Caki2 (cell line): Measurements from ENCODE around the gene FAM168B. TPM values are rescaled to one million over a fixed set of nuclear protein-coding genes. Genes with fewer than 3 reads are reported as not detected.

Experiments
- DNase-seq: peaks from one replicate; pipeline ENCODE4 v3.0.0-alpha.2; 2015; ENCODE audit warnings: low read depth
- in situ Hi-C: cut with HindIII; loops from 2 replicates; pipeline ENCODE4 v1.10.0; 2016; ENCODE audit warnings: low sequenced_read_pairs, low pct_unique_long_range_greater_than_20kb, mixed read lengths
- total RNA-seq: library from RNA; depleted of rRNA; stranded (reverse); fragments of >200 nt; shearing (Covaris generic); gene quantifications from 2 replicates; pipeline ENCODE4 v1.2.3, GENCODE V29; 2014; ENCODE audit warnings: low replicate concordance

FAM168B gene
- total RNA-seq, 1 experiment from 2014 or later: 108 TPM

DNA sequence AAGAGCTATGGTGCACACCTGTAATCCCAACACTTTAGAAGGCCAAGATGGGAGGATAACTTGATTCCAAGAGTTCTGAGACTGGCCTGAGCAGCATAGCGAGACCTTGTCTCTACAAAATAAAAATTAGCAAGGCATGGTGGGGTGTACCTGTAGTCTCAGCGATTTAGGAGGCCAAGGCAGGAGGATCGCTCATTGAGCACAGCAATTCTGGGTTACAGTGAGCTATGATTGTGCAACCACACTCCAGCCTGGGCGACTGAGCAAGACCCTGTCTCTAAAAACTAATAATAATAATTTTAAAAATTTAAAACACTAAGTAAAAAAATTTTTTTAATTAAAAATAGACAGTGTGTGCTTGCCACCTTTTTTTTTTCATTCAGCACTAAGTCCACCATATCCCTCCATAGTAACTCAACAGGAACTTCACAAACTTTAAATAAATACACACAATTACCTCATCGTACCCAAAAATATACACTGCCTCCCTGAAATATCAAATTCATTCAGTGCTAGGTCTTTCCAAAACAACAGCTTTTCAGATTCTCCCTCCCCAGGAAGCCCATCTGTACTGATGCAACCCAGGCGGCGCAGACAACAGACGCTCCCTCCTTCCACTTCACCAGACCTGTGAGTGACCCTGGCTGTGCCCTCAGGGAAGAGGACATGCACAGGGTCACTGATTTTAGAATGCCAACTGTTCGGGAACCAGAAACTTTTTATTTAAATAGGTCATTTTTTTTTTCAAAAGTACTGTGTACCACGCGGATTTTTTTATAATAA is 29.6 kb downstream of the FAM168B start:
- DNase-seq: no peak
- in situ Hi-C loops: no loop called here

DNA sequence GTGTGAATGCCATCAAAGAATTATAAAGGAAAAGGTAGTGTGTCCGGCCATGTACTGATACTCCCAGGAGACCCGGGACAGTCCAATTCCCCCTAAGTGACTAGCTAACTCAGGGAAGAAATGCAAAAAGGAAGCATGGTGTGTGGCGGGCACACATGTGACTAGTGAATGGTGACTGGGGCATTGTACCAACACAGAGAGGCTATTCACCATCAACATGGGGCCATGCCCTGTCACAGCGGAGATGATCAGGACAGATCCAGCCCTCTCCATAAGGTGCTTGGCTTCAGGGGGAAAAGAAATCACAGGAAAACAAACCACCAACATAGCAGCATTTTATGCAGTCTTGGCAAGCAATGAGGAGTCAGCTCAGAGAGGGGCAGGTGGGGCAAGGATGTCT is 34.3 kb downstream of the FAM168B start:
- no peak for DNase-seq
- in situ Hi-C loops: no loop called here

DNA sequence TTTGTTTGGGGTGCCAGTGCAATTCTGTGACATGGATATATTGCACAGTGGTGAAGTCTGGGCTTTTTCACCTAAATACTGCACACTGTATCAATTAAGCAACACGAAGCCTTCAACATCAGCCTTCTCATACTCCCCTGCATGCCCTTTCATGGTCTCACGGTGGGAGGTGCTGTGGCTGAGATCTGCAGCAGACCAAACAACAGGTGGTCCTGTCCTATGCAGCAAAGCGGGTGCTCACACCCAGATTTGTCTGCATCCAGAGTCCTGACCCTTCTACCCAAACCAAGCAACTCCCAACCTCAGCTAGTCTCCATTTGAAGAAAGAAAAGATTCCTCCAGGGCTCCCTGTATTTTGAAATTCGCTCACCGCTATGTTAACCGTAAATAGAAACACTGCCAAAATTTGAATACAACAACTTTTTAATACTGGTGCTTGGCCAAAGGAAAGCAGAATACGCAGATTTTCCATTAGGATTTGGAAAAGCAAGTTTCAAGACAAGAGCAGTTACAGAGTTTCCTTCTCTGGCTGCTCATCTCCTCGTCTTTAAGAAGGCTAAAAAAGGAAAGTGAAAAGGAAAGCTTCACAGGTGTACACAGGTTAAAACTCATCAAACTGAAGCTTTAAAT is 34.9 kb downstream of the FAM168B start:
- in situ Hi-C loops: no loop called here
- no peak for DNase-seq

DNA sequence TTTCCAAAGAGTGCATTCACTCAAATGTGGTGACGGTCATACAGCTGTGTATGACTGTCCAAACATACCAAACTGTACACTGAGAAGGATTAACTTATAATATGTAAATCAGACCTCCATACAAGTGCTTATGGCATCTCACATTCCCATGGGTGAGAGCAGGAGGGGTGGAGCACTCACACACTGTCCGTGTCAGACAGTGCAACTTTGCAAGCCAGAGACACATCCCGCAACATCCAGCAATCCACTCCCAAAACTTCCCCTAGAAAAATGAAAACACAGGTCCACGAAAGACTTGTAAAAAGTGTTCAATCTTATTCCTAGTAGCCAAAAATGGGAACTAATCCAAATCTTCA is 36.4 kb downstream of the FAM168B start:
- no peak for DNase-seq
- in situ Hi-C loops: no loop called here

DNA sequence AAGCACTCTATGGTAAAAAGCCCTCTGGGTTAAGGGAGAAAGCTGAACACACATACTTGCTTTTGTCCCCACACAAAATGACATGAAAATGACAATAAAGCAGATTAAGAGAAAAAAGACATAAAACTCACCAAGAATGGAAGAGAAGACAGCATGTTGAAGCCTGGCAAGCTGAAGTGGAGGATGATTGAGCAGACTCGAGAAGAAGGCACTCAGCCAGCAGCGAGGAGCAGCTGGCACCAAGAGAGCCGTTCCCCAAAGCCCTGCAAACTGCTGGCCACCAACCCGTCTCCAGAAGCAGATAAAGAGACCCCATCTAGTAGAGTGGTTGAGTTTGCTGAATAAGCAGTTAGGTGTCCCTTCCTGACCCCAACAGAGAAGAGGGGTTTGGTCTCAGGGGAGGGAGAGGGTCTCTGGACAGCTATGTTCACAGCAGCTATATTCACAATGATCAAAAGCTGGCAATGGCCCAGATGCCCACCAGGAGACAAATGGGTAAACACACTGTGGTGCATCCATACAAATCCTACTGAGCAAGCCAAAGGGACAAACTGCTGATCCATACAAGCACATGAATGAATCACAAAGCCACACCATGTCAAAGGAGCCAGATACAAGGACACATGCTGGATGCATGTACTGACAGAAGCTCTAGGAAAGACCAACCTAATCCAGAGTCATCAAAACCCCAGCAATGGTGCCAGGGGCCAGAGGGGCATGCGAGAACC is 36.9 kb downstream of the FAM168B start:
- DNase-seq: no peak
- in situ Hi-C loops: no loop called here

DNA sequence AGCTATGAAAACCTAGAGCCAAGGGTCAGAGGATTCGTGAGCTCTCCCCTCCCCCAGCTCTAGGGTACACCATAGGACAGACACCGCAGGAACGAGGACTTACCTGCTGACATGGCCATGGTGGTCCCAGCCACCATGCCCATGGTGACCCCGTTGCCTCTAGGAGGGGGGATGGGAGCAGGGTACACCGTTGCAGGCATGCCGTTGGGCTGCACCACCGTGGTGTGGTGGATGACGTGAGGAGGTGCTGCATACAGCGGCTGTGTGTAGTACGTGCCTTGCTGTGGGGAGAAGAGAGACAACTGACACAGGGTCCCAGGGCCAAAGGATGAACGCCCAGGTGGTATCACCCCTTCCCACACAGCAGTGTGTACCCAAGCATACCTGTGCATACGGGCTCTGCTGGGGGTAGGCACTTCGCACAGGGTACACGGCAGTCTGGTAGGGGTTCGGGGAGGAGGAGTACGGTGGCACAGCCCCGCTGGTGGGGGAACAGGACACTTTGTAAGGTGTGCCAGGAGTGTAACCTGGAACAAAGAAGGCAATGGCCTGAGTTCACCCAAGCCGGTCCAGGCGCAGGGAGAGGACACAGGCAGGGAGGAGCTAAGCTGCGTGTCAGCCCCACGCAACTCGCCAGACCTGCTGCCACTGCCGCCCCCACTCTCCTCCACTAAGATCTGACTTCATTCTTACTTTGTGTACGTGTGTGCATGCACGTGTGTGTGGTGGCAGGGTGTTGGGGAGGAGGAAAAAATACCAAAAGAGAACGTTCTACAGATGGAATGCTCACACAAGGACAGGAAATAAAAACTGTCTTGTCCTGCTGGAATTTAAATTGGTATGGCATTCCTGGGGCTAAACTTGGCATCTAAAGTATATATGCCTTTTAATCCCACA is 37.8 kb downstream of the FAM168B start:
- in situ Hi-C loops: no loop called here

DNA sequence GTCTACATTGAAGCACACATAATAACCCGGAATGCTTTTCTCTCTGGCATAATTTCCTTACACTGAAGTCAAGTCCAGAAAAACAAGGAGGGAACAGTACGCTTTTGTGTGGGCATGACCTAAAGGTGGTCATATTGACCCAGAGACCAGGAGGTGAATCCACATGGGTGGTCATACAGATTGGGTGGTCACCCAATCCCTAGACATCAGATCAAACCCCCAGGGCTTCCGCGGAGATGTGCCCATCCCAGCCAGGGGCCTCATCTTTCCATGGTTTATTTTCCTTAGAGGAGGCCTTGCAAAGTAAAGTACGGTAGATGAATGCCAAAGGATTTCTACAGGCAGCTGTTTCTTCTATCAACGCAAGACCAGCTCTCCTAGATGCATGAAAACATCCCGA is 38.8 kb downstream of the FAM168B start:
- in situ Hi-C loops: no loop called here
- DNase-seq: no peak

More for the DNA sequence above, 37.8 kb downstream of the FAM168B start:
- no peak for DNase-seq

DNA sequence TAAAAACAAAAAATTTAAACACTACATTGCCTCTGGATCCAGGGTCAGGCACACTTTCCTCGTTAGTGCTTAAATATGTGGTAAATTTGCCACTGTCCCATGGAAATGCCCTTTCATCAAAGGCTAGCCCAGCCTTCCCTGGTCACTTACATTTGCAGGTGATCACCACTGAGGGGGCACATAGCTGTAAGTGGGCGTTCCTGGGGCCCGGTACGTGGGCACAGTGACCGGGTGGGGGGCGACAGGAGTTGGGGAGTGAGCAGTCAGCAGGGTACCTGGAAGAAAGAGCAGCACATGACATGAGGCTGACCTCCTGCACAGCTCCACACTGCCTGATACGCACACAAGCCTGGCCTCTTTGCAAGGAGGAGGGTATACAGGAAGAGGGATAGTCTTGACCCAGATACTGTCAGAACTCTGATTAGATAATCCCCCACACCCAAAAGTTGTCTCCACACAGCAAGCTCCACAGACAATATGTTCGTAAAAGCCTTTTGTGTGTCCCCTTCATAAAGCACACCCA is 40.5 kb downstream of the FAM168B start:
- in situ Hi-C loops: no loop called here
- DNase-seq: no peak

DNA sequence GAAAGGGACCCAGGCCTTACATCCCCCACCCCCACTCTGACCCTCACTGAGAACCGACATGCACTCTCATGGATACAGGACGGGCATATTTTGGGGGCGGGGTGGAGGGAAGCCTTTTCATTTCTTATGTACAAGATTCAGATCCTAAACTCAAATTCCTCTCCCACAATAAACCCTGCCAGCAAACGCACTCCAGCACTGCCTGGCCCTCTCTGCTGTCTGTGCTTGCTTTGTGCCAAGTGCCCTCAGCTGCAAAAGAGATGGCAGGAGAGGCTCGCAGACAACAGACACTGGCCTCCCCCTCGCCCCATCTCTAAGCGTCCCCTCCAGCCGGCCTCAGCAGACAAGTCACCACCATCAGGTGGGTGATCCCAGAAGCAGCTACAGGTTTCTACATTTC is 42.4 kb downstream of the FAM168B start:
- in situ Hi-C loops: no loop called here
- no peak for DNase-seq

DNA sequence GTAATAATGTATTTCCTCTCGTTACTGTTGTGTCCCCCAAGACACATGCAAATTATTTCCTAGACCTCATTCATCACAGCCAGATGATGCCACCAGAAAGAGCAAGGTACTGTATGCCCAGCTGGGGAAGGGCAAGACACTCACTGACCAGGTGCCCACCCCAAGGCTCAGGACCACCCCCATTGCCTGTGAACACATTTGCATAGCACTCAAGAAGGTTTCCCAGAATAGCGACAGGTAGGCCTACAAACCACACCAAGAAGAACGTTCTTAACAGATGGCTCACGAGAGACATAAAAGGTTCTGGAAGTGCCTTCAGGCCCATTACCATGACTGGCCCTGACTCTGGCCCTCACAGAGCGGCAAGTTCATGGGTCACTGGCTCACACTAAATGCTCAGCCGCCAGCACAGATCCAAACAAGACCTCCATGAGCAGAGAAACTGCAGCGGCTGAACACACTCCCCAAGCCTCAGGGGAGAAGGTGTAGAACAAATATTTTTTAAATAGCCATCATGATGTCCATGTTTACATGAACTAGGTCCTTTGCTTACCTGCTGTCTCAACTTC is 44.0 kb downstream of the FAM168B start:
- in situ Hi-C loops: no loop called here
- DNase-seq: no peak

DNA sequence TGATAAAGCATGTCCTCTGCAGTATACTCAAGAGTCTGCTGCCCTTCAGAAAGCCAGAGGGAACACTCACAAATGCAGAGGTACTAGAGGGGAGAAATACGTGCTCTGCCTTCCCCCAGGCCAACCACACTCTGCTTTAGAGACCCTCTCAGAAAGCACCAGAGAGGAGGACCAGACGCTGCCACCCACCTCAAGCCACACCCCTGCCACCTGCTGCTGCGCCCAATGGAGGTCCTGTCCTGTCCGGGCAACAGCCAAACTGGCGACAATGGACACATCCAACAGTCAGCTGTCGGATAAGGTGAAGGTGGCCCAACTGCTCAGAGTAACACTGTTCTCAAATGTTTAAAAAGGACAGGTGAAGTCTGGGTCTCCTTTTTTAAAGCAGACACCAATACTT is 44.6 kb downstream of the FAM168B start:
- DNase-seq: no peak
- in situ Hi-C loops: no loop called here

DNA sequence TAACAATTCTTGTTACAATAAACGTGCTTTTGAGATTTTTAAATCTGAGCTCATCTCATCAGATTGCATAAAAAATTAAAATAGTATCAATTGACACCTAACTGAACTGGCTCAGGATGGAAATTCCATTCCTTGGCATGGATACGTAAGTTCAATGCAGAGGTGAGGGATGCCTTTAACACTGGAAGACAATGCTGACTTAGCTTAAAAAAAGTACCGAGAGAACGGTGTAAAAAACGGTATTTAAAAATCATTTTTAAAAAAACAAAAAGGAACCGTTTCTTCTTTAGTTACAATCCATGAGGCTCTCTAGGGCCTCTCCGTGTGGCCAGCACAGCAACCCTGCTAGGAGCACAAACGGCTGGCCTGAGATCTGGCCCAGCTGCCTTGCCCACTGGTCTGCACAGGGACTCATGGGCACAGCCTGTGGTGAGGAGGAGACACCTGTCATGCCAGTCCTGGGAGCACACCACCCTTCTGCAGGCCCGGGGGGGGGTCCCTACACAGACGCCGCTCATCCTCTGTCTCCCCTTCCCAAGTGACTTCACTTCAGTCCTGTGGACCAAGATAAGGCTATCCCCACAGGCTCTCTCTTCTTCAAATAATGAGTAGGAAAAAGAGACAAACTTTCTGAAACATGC is 45.2 kb downstream of the FAM168B start:
- in situ Hi-C loops: no loop called here
- no peak for DNase-seq

DNA sequence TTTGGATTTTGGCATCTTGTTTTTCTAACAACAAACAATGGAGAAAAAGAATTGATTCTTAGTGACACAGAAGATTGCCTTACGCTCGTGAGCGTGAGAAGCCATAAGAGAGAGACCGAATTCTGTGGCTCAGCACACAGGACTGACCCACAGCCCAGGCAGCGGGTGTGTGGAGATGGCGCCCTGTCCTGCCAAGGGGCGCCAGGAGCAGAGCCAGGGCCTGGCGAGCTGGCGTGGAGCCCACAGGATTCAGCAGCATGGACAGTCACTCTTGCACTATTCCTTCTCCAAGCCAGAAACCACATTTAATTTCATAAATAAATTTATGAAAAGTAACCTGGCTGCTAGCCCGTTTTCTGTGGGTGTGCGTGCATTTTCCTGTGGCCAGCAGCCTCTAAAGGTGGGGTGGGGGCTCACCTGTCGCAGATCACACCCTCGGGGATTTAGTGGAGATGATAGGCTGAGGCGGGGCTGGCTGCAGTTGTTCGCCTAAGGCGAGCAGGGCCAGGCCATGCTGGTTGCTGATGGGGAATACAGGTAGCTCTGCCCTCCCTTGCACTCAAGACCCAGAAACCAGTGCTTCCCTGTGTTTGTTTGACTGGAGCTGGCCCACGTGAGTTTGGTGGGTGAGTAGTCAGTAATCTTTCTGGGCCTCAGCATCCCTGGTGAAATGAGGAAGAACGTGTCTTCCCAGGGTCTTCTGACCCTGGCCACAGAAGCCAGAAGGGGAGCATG is 46.2 kb downstream of the FAM168B start:
- DNase-seq: no peak
- in situ Hi-C loops: no loop called here

DNA sequence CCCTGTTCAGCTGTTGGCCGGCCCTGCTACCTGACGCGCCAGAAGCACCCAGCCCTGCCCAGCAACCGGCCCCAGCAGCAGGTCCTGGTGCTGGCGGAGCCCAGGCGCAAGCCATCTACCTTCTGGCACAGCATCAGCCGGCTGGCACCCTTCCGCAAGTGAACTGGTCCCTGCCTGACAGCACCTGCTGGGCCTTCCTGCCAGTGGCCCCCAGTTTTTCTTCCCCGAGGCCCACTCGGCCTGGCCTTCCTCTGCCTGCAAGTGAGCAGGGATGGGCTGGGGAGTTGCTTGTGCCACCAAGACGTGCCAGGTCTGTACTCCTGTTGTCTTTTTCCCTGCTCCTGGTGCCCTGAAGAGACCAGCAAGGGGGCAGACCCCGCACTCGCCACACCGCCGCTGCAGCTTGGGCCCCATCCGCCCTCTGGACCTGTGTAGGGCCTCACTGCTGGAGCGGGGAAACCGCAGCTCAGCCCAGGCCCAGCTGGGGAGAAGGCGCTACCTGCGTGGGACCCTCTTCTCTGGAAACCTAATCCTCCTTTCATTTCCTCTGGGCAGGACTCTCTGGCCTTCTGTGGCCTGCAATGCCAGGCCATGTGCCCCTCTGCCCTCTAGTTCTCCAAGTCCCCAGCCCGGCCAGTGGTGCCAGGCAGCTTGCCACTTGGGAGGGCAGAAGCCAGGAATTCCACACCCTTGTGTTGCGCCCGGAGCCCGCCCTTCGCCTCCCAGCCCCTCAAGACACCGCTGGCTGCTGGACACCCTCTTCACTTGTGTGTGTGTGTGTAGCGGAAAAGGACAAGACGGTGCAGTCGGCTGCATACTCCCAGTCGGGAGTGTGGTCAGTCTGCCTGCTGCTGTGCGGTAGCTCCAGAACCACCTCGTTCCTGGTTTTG is 47.0 kb downstream of the FAM168B start:
- in situ Hi-C loops: no loop called here
- DNase-seq: no peak

DNA sequence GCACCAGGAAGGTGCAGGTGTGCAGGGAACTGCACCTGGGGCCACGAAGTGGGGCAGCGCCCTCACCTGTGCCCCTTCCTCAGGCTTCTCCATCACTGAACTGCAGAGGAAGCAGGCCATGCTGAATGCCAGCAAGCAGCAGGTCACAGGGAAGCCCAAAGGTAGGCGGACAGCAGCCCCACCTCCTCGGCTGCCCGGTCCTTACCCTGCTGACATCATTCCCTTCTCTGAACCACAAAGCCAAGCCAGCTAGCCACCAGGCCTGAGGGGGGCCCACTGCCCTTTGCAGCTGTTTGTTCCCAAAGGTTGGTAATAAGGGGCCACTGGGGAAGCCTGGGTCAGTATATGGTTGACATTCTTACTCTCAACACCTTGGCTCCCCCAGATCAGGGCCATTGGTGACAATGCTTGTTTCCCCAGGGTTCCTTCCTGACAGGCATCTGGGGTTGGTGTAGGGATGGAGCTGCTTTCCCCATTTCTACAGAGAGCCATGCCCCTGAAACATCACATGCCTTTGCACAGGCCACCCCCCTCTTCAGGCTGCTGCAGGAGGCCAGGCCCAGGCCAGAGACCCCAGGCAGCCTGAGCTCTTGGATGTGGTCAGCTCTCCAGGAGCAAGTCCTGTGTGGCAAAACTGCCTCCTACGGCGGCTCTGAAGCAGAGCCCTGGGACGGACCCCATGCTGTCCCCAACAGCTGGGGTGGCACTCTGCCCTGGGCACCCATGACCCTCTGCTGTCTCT is 47.8 kb downstream of the FAM168B start:
- in situ Hi-C loops: no loop called here
- no peak for DNase-seq
